Sciatic nerve (tissue), 2 donors: ENCODE measurements around the gene LILRB5. TPM values are rescaled to one million over a fixed set of nuclear protein-coding genes. Genes with fewer than 3 reads are reported as not detected.
"Not testable (repeated sequence)": the region's sequence is repeated elsewhere in the genome, so short reads cannot be mapped to it uniquely, and the experiment has no call there.

Source experiments
- ATAC-seq: fragments of 200-7000 bp; cut with Tn5 transposase; one replicate; pipeline ENCODE4 v1.9.1; 2020; ENCODE audit warnings: mild to moderate bottlenecking, moderate library complexity
- DNase-seq: peaks from one replicate; pipeline ENCODE4 v3.0.0-alpha.2; 2020; ENCODE audit warnings: low spot score
- intact Hi-C: fragments of 100-400 bp; cut with DNase I; formaldehyde crosslinking; loops from one replicate; pipeline ENCODE4 v1.14.2; 2022
- total RNA-seq: library from RNA; stranded (reverse); fragmentation: NEBNext Ultra II Directional; extraction: Animal tissue kit (Norgen Biotek cat#: 25700); gene quantifications from one replicate; pipeline ENCODE4 v1.2.1, GENCODE V29; 2021
- donor health status: DM: no; HTN: no; CAD: no.
- donor health status: DM: no; HTN: no; CAD: no.

Gene LILRB5
- 24.1 TPM for total RNA-seq

DNA sequence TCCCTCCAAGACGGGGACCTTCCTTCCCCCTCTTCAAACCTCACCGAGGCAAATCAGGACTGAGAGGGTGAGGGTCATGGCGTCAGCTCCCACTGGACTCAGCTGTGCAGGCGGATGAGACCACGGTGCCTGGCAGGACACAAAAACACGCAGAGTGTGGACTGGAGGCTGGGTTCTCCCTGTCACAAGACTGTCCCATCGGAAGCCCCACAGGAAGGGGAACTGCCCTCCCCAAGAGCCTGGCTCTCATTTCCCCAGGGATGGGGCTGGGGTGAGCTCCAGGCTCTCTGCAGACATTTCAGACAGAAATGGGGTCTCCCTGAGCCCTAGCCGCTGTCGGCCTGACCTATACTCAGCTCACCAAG is at the start of gene LILRB5:
TSS of gene LILRB5 (minus strand) at position 158 of the 365 bp plus-strand sequence. CDS start at position 78, 80 bp downstream.
- DNase-seq (no peak), ATAC-seq (peak; percentile 65)
- intact Hi-C loops: no loop called here

DNA sequence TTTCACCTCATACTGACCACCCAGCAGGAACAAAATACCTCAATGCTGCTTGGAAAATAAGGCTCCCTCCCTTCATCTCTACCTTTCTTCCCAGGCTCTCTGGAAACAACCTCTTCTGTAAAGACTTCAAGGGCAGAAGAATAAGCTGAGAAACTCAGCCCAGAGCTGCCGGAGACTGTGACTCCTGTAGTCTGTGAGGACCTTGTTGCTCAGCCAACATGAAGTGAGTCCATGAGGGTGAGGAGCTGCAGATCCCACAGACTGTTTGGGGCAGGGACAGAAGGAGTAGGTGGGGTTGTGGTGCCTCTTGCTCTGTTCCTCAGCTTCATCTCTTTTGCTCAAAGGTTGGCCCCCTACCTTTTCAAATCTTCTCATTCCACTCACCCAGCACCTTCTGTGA is 48.1 kb upstream of the LILRB5 start:
- DNase-seq: no peak
- no peak for ATAC-seq
- intact Hi-C loops: no loop called here

- ATAC-seq: no peak
- no peak for DNase-seq
- intact Hi-C loops: no loop called here
Measured at GRCh38 chr19:54302257-54302656, 45.2 kb upstream of the LILRB5 start.

DNA sequence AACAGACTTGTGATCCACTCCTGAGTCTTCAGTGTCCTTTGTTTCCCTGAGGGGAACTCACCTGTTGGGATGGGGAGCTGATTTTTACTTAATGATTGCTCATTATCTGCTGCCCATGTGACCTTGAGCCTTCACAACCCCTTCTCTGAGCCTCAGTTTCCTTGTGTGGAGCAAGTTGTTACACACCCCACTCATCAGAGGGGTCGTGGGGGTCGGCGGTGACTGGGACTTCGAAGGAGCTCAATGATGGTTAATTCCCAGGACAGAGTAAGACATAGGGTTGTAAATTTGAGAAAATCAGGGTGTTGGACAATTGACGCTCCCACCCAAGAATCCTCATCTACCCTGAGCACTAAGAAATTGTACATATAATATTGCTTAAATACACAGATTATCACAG is 42.4 kb upstream of the LILRB5 start:
- no peak for ATAC-seq
- DNase-seq: no peak
- intact Hi-C loops: no loop called here

GRCh38 chr19:54299126-54299498 is 42.0 kb upstream of the LILRB5 start:
- ATAC-seq: no peak
- no peak for DNase-seq
- intact Hi-C loops: no loop called here

DNA sequence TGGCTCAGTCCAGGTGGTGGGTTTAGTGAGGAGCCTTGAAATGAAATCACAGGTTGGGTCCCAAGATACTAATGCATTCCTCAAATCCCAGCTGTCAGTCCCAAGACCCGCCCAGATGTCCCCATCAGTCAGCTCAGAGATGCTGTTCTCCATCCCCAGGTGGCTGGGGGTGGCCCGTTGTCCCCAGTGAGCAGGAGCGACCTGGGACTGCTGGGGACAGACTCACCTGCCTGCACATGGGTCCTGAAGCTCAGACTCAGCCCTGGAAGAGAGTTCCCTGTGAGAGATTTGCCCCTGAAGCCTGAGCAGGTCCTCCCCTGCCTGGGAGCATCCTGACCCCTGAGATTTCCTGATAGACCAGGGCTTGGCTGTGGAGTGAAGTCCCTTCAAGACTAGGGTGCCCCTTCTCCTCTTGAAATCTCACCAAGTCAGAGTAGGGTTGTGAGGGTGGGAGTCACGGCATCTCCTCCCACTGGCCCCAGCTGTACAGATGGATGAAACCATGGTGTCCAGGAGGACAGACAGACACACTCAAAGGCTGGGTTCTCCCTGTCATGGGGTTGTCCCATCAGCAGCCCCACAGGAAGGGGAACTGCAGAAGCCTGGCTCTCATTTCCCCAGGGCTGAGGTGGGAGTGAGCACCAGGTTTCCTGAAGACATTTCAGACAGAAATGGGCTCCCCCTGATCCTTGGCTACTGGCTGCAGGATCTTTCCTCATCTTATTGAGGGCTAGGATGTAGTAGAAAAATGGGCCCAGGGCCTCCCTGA is 41.5 kb upstream of the LILRB5 start:
- ATAC-seq (no peak), DNase-seq (no peak)
- intact Hi-C loops: no loop called here

GRCh38 chr19:54297759-54298305 is 40.8 kb upstream of the LILRB5 start:
- ATAC-seq: no peak
- intact Hi-C loops: no loop called here
- DNase-seq: no peak

DNA sequence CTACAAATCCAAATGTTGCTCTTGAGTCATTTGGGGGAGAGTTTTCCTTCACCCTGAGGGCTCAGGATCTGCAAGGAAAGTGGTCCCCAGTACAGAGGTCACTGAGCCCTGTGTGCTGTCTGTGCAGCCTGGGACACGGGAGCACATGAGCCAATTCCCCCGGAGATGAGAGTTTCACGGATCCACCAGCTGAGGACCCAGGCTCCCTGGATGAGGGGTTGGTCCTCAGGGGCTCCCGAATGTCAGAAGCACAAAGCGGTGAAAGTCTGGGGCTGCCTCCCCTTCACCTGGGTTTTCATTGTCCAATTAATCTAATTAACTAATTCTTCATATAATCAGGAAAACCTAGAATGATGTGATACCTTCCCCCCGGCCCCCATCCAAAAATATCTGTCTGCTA is 37.5 kb upstream of the LILRB5 start:
- DNase-seq: no peak
- ATAC-seq: no peak
- intact Hi-C loops: no loop called here

GRCh38 chr19:54289160-54289559 is 32.1 kb upstream of the LILRB5 start:
- ATAC-seq, intact Hi-C loops, DNase-seq: not testable (repeated sequence)

- ATAC-seq (no peak), DNase-seq (no peak)
- intact Hi-C loops: no loop called here
Measured at GRCh38 chr19:54287456-54287855, 30.4 kb upstream of the LILRB5 start.

GRCh38 chr19:54286283-54286682 is 29.2 kb upstream of the LILRB5 start:
- intact Hi-C loops, DNase-seq, ATAC-seq: not testable (repeated sequence)

DNA sequence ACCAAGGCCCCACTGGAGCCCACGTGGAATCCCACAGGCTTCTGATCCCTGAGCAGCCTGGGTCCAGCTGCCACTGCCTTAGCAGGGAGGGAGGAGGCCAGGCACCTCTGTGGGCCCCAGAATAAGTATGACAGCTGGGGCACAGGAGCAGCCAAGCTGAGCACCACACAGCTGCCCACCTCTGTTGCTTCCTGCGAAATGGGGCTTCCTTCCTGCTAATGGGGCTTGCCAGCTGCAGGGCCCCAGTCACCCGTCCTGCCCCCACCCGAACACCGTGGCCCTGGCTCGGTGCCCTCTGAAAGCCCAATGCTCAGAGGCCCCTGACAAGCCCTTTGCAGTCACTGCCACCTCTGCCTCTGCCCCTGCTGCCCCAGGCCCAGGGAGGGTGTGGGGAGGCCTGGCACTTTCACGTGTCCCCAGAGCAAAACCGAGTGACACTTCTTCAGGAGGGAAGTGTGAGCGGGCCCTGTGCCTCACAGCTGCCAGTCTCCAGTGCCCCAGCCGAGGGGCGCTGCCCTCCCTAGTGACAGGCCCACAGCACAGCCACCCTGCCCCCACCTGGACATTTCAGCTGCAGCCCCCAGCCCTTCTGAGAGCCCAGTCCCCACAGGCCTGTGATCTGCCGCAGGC is 28.5 kb upstream of the LILRB5 start:
- peak; percentile 46 for ATAC-seq

GRCh38 chr19:54282686-54283470 is 25.8 kb upstream of the LILRB5 start:
- no peak for DNase-seq
- no peak for ATAC-seq
- intact Hi-C loops: no loop called here

More for the DNA sequence above, 28.5 kb upstream of the LILRB5 start:
- intact Hi-C loops, DNase-seq: not testable (repeated sequence)

GRCh38 chr19:54281729-54282075 is 24.6 kb upstream of the LILRB5 start:
- DNase-seq, intact Hi-C loops, ATAC-seq: not testable (repeated sequence)

DNA sequence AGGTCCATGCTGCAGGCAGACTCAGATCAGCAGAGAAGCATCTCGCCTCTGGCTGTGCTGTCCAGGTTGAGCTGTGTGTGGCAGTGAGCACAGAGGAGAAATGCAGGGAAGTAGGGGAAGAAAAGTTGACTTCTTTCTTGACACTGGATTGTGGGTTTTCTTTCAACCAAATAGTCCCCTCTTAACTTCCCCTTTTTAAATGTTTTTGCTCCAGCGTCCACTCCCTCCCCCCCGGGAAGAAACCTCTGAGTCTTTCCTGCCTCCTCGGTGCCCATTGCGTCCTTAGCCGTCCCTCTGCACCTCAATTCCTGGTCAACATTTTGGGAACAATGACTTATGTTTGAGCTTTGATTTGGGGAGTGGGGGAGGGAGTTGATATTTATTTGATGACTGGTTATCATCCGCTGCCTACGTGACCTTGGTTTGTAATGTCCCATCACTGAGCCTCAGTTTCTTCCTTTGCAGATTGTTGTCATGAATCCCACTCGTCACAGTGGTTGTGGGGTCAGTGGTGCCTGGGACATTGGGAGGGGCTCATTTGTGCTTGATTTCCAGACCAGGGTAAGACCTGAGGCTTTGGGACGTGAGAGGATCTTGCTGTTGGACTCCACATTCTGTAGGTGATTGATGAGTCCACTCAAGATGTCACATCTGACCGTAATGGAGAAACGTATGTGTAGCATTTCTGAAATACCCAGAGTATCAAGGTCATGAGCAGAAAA is 24.1 kb upstream of the LILRB5 start, which contains the start of gene LILRB2:
TSS of gene LILRB2 (minus strand) at position 104 of the 722 bp plus-strand sequence. CDS start 614 bp downstream, outside the sequence.
- ATAC-seq (peak; percentile 55), DNase-seq (no peak)
- intact Hi-C loops: no loop called here

GRCh38 chr19:54280441-54280840 is 23.4 kb upstream of the LILRB5 start:
- intact Hi-C loops, DNase-seq: not testable (repeated sequence)
- peak; percentile 73 for ATAC-seq

DNA sequence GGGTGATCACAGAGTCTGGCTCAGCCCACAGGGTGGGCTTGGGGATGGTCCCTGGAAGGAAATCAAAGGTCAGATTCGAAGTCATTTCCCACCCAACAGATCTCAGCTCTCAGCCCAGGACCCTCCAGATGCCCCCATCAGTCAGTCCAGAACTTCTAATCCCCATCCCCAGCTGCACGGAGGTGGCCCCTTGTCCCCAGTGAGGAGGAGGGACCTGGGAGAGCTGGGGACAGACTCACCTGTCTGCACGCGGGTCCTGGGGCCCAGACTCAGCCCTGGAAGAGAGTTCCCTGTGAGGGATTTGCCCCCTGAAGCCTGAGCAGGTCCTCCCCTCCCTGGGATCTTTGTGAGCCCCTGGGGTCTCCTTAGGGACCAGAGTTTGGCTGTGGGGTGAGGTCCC is 23.0 kb upstream of the LILRB5 start:
- DNase-seq, intact Hi-C loops, ATAC-seq: not testable (repeated sequence)

DNA sequence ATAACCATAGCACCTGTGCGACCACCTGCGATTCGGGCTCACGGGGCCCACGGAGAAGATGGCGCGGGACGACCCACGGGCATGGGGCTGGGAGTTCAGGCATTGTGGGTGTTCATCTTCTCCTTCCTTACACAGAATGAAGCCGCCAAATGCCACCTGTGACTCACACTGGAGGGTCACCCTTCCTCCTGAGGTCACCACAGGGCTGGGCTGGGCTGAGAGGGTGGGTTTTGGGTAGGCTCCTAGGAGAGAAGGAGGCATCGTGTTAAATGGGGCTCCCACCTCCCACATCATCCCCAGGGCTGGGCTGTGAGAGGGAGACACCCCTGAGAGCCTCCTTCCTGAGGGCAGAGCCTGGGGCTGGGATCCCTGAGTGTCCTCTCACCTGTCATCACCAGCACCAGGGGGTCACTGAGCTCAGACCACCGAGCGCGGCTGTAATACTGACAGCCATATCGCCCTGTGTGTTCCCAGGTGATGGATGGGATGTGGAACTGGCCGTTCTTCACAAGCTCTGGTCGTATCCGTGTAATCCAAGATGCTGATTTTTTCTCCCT is 22.4 kb upstream of the LILRB5 start:
- intact Hi-C loops: no loop called here
- no peak for DNase-seq
- ATAC-seq: no peak
